IMR-90 (cell line): Measurements from ENCODE around the gene NKD1. TPM values are rescaled to one million over a fixed set of nuclear protein-coding genes. Genes with fewer than 3 reads are reported as not detected.

ENCODE experiments used
- ATAC-seq: fragments of 200-7000 bp; cut with Tn5 transposase; 2 replicates; pipeline ENCODE4 v1.9.1; 2020; ENCODE audit warnings: low read depth, mild to moderate bottlenecking, moderate library complexity
- BruUV-seq: library from RNA; stranded (reverse); fragments of 400-500 nt; replicated peaks from 2 replicates; lab custom pipeline; 2021; lab: Mats Ljungman, UMichigan
- CTCF ChIA-PET: fragments of 300-600 bp; formaldehyde crosslinking; extraction: SDS; loops from one replicate; lab custom pipeline; 2021; ENCODE audit warnings: antibody characterized with exemption; lab: Yijun Ruan, JAX
- POLR2A ChIA-PET: fragments of 300-600 bp; sonication (Branson Sonifier 250); formaldehyde crosslinking; loops from one replicate; lab custom pipeline; 2022; ENCODE audit warnings: antibody characterized with exemption; ENCODE audit not compliant: unreplicated experiment; lab: Charles Lee
- DNase-seq: peaks from one replicate; pipeline ENCODE4 v3.0.0; 2013
- H2AFZ ChIP-seq: replicated peaks from 2 replicates; pipeline ENCODE3; 2013; ENCODE audit warnings: low read length, mild to moderate bottlenecking; ENCODE audit not compliant: poor library complexity
- H2AK5ac ChIP-seq: 2 replicates; pipeline ENCODE4 v1.6.1; 2013; ENCODE audit warnings: low read depth, low read length, inconsistent platforms
- H2AK9ac ChIP-seq: replicated peaks from 2 replicates; pipeline ENCODE3; 2013; ENCODE audit warnings: mild to moderate bottlenecking, low read depth, low read length, moderate library complexity; ENCODE audit not compliant: poor library complexity
- H2BK120ac ChIP-seq: 2 replicates; pipeline ENCODE4 v1.6.1; 2013; ENCODE audit warnings: low read depth, low read length, inconsistent platforms
- H2BK15ac ChIP-seq: 3 replicates; pipeline ENCODE4 v1.6.1; 2013; ENCODE audit warnings: low read depth, low read length, inconsistent platforms
- H2BK20ac ChIP-seq: 2 replicates; pipeline ENCODE4 v1.6.1; 2013; ENCODE audit warnings: low read depth, mild to moderate bottlenecking, inconsistent platforms, low read length, moderate library complexity
- H2BK5ac ChIP-seq: 2 replicates; pipeline ENCODE4 v1.6.1; 2013; ENCODE audit warnings: mild to moderate bottlenecking, low read depth, low read length, inconsistent platforms; ENCODE audit not compliant: poor library complexity, severe bottlenecking
- H3K14ac ChIP-seq: replicated peaks from 2 replicates; pipeline ENCODE4 v1.6.1; 2013; ENCODE audit warnings: low read depth, low read length, inconsistent platforms
- H3K18ac ChIP-seq: 2 replicates; pipeline ENCODE4 v1.6.1; 2013; ENCODE audit warnings: low read depth, low read length, control low read depth
- H3K23ac ChIP-seq: 2 replicates; pipeline ENCODE4 v1.6.1; 2013; ENCODE audit warnings: low read depth, low read length, inconsistent platforms
- H3K27ac ChIP-seq: 2 replicates; pipeline ENCODE4 v1.5.1; 2013; ENCODE audit warnings: mild to moderate bottlenecking, control low read depth, low read length; ENCODE audit not compliant: insufficient read depth
- H3K27me3 ChIP-seq: 2 replicates; pipeline ENCODE4 v1.6.1; 2013; ENCODE audit warnings: low read length; ENCODE audit not compliant: control insufficient read depth, insufficient read depth
- H3K36me3 ChIP-seq: 2 replicates; pipeline ENCODE4 v1.6.1; 2013; ENCODE audit warnings: low read length, mixed read lengths; ENCODE audit not compliant: control insufficient read depth, insufficient read depth
- H3K4ac ChIP-seq: 2 replicates; pipeline ENCODE4 v1.6.1; 2013; ENCODE audit warnings: low read depth, low read length, inconsistent platforms
- H3K4me1 ChIP-seq: 2 replicates; pipeline ENCODE4 v1.6.1; 2013; ENCODE audit warnings: low read length, mixed read lengths; ENCODE audit not compliant: control insufficient read depth, insufficient read depth
- H3K4me2 ChIP-seq: 2 replicates; pipeline ENCODE4 v1.6.1; 2013; ENCODE audit warnings: low read depth, mild to moderate bottlenecking, control low read depth, low read length, moderate library complexity
- H3K4me3 ChIP-seq: 2 replicates; pipeline ENCODE4 v1.5.1; 2013; ENCODE audit warnings: low read depth, mild to moderate bottlenecking, control low read depth, low read length, moderate library complexity; ENCODE audit not compliant: insufficient read depth
- H3K56ac ChIP-seq: 2 replicates; pipeline ENCODE4 v1.6.1; 2013; ENCODE audit warnings: low read length, inconsistent platforms; ENCODE audit not compliant: insufficient read depth; ENCODE audit errors: extremely low read depth
- H3K79me1 ChIP-seq, 2 experiments: 2 replicates each; pipeline ENCODE4 v1.6.1; 2013; ENCODE audit warnings: low read length in 2 of 2, inconsistent platforms in 1 of 2, low read depth in 1 of 2
- H3K9ac ChIP-seq: 2 replicates; pipeline ENCODE4 v1.6.1; 2013; ENCODE audit warnings: low read depth, low read length, control low read depth
- H3K9me1 ChIP-seq: 2 replicates; pipeline ENCODE4 v1.6.1; 2013; ENCODE audit warnings: low read length, inconsistent platforms; ENCODE audit not compliant: insufficient read depth
- H3K9me3 ChIP-seq: 2 replicates; pipeline ENCODE4 v1.6.1; 2013; ENCODE audit warnings: low read length; ENCODE audit not compliant: control insufficient read depth, insufficient read depth
- H4K20me1 ChIP-seq: 2 replicates; pipeline ENCODE4 v1.6.1; 2013; ENCODE audit warnings: low read length, inconsistent platforms; ENCODE audit not compliant: insufficient read depth
- H4K5ac ChIP-seq: 2 replicates; pipeline ENCODE4 v1.6.1; 2013; ENCODE audit warnings: mild to moderate bottlenecking, low read depth, low read length, control low read depth
- H4K8ac ChIP-seq, 2 experiments: 2 replicates each; pipeline ENCODE4 v1.6.1; 2013; ENCODE audit warnings: low read depth in 2 of 2, low read length in 2 of 2, control low read depth in 1 of 2, inconsistent platforms in 1 of 2
- H4K91ac ChIP-seq: 2 replicates; pipeline ENCODE4 v1.6.1; 2013; ENCODE audit warnings: low read depth, low read length, inconsistent platforms; ENCODE audit not compliant: insufficient read depth
- BHLHE40 ChIP-seq: fragments of 150-350 bp; IDR thresholded peaks from 2 replicates; pipeline ENCODE4 v1.6.1; 2016; ENCODE audit warnings: mild to moderate bottlenecking, low read depth, low read length
- POLR2A ChIP-seq: IDR thresholded peaks from 2 replicates; pipeline ENCODE4 v1.6.1; 2012; ENCODE audit warnings: mild to moderate bottlenecking, low read depth, low read length
- RAD21 ChIP-seq: IDR thresholded peaks from 2 replicates; pipeline ENCODE4 v1.6.1; 2012; ENCODE audit warnings: low read length, improper control_type of control experiment
- WGBS, 2 experiments: methylation state at CpG; one replicate each; pipeline versions ENCODE4 v1.1.5 to v1.1.7; 2013; ENCODE audit warnings: missing lambda C conversion rate in 2 of 2; ENCODE audit not compliant: insufficient read length in 1 of 2; ENCODE audit errors: extremely low coverage in 2 of 2; 5-methylcytosine and 5-hydroxymethylcytosine counted together
- dilution Hi-C: fragments of 300-500 bp; cut with HindIII; formaldehyde crosslinking; loops from one replicate; pipeline ENCODE4 v1.14.3; 2018; ENCODE audit warnings: low sequenced_read_pairs; ENCODE audit not compliant: unreplicated experiment
- in situ Hi-C: fragments of 300-500 bp; cut with MboI; formaldehyde crosslinking; loops from 3 replicates; pipeline ENCODE4 v1.14.3; 2019; ENCODE audit warnings: low sequenced_read_pairs, inconsistent platforms, mixed read lengths
- intact Hi-C: fragments of 100-400 bp; cut with micrococcal nuclease; formaldehyde crosslinking; loops from 2 replicates; pipeline ENCODE4 v1.10.0; 2022
- polyA plus RNA-seq, 3 experiments: library from polyadenylated mRNA; depleted of rRNA; stranded (reverse); fragments of >200 nt; gene quantifications; 2 replicates each; pipeline ENCODE4 v1.2.3, GENCODE V29; 2012; ENCODE audit warnings: low replicate concordance in 1 of 3
- total RNA-seq: library from RNA; depleted of rRNA; stranded (reverse); fragments of >200 nt; gene quantifications from 2 replicates; pipeline ENCODE4 v1.2.3, GENCODE V29; 2012

Gene NKD1
- total and polyA plus RNA-seq, 2 of the 4 experiments (the other 2 are of a cell fraction), result not detected

GRCh38 chr16:50525262-50525661 lies 22.9 kb upstream of the NKD1 start:
- Histone ChIP-seq H3K14ac (no peak overlapping the region), H2AK9ac (no peak overlapping the region), H2BK15ac (no peak overlapping the region), H3K18ac (no peak overlapping the region), H3K4ac (no peak overlapping the region), H3K36me3 (no peaks in the 10 kb centered on the region), H3K9me1 (no peaks in the 10 kb centered on the region), H3K9me3 (no peaks in the 10 kb centered on the region), H4K91ac (no peak overlapping the region), H3K56ac (no peak overlapping the region), H2BK20ac (no peak overlapping the region), H3K27me3 (no peaks in the 10 kb centered on the region), H4K8ac (no peak overlapping the region), H2BK5ac (no peak overlapping the region), H3K4me3 (no peak overlapping the region), H2BK120ac (no peak overlapping the region), H4K20me1 (no peaks in the 10 kb centered on the region), H4K5ac (no peak overlapping the region), H3K27ac (no peak overlapping the region), H2AFZ (no peak overlapping the region), H3K9ac (no peak overlapping the region), H3K4me2 (no peak overlapping the region), H3K4me1 (no peaks in the 10 kb centered on the region), H3K79me1 (no peaks in the 10 kb centered on the region), H3K23ac (no peak overlapping the region), H2AK5ac (no peak overlapping the region)
- ChIA-PET POLR2A (no interaction called here), CTCF (no interaction called here)
- TF ChIP-seq RAD21 (no peak), BHLHE40 (no peak), POLR2A (no peak)
- dilution Hi-C loops, result no loop called here
- WGBS, 2 experiments, result 38% methylated on average over 1 of the region's 3 CpGs; no CpG with 5 or more reads in 1 of the 2 experiments
- in situ Hi-C loops, result no loop called here
- no TSS peak for BruUV-seq
- ATAC-seq (no peak), DNase-seq (no peak)
- intact Hi-C loops, result no loop called here
